ENCODE measurements around the gene CD74.

The CD74 gene

DNA sequence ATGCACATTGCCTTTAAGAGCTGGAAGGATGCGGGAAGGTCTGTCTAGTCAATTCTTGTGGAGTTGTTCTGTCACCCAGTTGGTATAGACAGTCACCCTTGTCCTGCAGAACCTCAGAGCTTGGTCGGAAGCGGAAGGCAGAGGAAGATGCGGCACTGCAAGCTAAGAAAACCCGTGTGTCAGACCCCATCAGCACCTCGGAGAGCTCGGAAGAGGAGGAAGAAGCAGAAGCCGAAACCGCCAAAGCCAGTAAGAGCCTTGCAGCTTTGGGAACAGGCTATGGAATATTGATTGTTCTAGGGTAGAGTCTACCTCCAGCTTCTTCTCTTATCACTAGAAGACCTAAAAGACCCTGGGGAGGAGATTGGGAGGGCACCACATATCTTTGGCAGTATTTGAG, 48.7 kb downstream of the CD74 start:
- DNase-seq (ENCODE audit: low spot score) (no peak), FAIRE-seq (no peak)

DNA sequence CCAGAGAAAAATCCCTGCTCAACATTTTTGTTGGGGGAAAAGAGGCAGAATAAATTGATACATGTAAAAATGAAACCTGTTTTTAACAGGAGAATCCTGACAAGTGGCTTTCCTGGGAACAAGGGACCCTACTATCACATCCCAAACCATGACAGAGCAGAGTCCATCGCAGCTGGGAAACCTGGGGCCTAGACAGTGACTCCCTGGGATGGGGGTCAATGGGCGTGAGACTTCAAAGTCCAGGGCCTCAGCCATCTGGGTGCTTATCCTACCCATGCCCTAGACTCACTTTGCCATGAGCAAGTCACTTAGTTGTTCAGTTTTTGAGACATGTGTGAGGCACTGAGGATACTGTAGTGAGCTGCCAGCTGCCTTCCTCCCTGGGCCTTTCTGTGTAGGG, 49.5 kb downstream of the CD74 start:
- FAIRE-seq = no peak
- no peak for DNase-seq (ENCODE audit: low spot score)

DNA sequence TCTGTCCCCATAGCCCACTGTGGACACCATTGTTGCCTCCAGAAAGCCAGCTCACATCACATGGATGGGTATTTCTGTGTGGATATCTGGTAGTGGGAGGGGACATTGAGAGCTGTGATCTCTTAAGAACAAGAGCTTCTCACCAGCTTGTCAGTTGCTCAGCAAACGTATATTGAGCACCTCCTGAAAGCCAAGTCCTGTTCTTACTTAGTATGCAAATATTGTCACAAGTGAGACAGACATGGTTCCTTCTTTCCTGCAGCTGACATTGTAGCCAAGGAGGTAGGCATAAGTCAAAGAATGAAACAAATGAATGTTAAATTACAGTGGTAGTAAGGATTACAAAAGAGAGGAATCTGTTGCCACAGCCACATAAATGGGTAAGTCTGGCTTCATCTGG, 51.4 kb downstream of the CD74 start:
- FAIRE-seq (no peak), DNase-seq (ENCODE audit: low spot score) (no peak)

GRCh38 chr5:150358261-150359095, 54.2 kb downstream of the CD74 start:
- FAIRE-seq (no peak), DNase-seq (ENCODE audit: low spot score) (no peak)

DNA sequence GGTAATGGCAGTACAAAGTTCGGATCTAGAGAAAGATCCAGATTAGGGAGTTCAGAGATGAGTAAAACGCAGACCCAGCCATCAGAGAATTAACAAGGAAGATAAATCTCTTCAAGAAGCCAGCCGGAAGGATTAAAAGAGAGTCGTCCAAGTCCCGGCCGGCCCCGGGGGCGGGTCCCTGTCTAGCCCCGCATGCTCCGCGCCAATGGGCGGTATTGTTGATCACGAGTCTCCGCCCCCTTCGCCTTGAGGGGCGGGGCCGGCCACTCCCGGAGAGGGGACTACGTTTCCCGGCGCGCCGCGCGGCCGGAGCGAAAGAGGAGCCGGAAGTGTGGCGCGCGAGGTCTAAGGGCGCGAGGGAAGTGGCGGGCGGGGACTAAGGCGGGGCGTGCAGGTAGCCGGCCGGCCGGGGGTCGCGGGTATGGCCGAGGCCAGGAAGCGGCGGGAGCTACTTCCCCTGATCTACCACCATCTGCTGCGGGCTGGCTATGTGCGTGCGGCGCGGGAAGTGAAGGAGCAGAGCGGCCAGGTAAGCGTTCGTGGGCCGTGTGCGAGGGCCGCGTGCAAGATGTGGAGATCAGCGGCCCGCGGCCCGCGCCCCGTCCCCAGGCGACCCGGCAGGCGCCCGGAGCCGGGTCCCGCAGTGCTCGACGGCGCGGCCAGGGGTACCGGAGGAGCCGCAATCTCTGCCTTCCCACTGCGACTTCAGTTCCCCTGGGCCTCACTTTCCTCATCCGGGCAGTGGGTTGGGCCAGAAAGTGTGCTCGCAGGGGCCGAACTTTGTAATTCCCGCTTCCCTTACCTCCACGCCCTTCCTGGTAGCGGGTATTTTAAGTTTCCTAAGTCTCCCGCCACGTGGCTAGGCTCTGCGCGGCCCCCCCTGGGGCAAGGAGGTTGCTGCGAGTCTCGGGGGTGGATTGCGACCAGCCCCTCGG, 55.1 kb downstream of the CD74 start, which contains the start of gene TCOF1:
TSS of gene TCOF1 (plus strand) at position 372 of the 935 bp plus-strand sequence. CDS start at position 422, 50 bp downstream.
- FAIRE-seq = peak; percentile 65

DNA sequence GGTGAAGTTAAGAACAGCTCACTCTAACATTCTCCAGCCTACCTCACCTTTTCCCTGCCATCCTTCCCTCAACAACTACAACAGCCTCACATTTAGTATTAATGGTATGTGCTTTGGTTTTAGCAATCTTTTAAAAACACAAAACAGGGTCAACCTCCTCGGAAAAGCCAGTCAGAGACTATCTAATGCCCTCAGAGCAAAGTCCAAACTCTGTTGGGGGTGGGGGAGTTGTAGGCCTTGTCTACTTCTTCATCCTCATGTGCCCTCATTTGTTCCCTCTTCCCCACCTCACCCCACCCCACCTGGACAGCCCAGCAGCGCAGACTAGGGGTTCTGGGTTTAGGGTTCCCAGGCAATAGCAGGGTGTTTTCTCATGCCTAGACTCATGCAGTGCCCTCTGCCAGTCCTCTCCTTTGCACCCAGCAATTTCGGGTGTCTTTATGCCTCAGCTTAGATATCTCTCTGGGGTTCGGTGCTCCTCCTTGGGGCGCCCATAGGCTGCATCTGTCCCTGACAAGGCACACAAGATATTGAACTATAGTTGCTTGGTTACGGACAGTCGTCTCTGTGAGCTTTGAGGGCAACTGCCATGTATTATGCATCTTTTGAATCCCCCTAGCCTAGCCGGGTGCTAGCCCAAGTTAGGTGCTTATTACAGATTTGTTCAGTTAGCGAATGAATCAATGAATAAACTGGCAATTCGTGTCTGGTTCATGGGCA, 56.0 kb downstream of the CD74 start:
- DNase-seq (ENCODE audit: low spot score) = no peak
- FAIRE-seq = no peak

More for the DNA sequence above, 55.1 kb downstream of the CD74 start, which contains the start of gene TCOF1:
- DNase-seq (ENCODE audit: low spot score) = peak; percentile 97

- FAIRE-seq = no peak
- no peak for DNase-seq (ENCODE audit: low spot score)
These were observed 56.9 kb downstream of the CD74 start for GRCh38 chr5:150355791-150356190.

DNA sequence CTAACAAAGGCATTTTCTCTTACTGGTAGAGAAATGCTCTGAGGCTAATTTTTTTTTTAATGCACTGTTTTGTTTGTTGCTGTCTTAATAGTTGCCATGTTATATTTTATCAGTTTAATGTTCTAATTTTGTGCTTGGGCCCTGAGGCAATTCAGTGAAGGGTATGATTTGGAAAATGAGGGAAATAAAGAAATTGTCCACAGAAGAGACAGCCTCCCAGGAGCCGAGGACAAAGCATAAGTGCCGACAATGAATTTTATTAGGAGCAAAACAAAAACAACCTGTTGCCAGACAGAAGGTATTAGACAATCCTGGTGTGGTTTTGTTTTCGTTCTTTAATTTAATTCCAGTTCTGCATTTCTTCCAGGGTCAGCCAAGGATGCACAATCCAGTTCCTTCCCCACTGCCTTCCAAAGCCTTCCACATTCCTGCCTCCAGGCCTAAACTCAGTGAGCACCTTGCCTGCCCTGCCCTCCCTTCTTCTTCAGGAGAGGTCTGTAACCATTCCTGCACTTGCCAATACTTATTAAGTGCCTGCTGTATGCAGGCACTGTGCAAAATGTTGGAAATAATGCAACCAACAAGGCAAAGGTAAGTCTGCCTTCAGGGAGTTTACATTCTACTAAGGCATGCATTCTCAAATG, 59.6 kb downstream of the CD74 start:
- no peak for FAIRE-seq
- no peak for DNase-seq (ENCODE audit: low spot score)

- FAIRE-seq = no peak
These were observed 60.3 kb downstream of the CD74 start for GRCh38 chr5:150352244-150353031.

More at GRCh38 chr5:150352244-150353031, 60.3 kb downstream of the CD74 start:
- DNase-seq (ENCODE audit: low spot score) = no peak

Measured in urothelium cell line (cell line).